Gastroesophageal sphincter (tissue), 4 donors: Measurements from ENCODE around the gene BAZ1A. TPM values are rescaled to one million over a fixed set of nuclear protein-coding genes. Genes with fewer than 3 reads are reported as not detected.

ENCODE experiments used
- ATAC-seq: fragments of 150-250 bp; one replicate; pipeline ENCODE4 v1.9.1; 2016; ENCODE audit warnings: mild to moderate bottlenecking, moderate library complexity
- H3K27ac ChIP-seq, 4 donors: fragments of 200-600 bp; sonication (generic) in 3 of 4; 1 replicate in 3 of 4; 2 replicates in 1 of 4; pipeline ENCODE4 v1.5.1; 2016 to 2019
- H3K27me3 ChIP-seq: fragments of 200-600 bp; sonication (generic); one replicate; pipeline ENCODE4 v1.5.1; 2019
- H3K36me3 ChIP-seq, 2 donors: fragments of 200-600 bp; sonication (generic); one replicate each; pipeline ENCODE4 v1.5.1; 2019; ENCODE audit warnings: control low read depth in 1 of 2
- H3K4me1 ChIP-seq, 3 donors: fragments of 200-600 bp; sonication (generic); 1 replicate in 2 of 3; 2 replicates in 1 of 3; pipeline ENCODE4 v1.5.1; 2016 to 2019; ENCODE audit warnings: control low read depth in 2 of 3
- H3K4me3 ChIP-seq, 2 donors: fragments of 200-600 bp; sonication (generic); one replicate each; pipeline ENCODE4 v1.5.1; 2019; ENCODE audit warnings: mild to moderate bottlenecking in 1 of 2, moderate library complexity in 1 of 2
- H3K9me3 ChIP-seq, 3 donors: fragments of 200-600 bp; sonication (generic); one replicate each; pipeline ENCODE4 v1.5.1; 2017 to 2019; ENCODE audit warnings: control low read depth in 2 of 3
- EP300 ChIP-seq: sonication (generic); formaldehyde crosslinking; IDR thresholded peaks from one replicate; pipeline ENCODE4 v1.6.1; 2017; ENCODE audit warnings: antibody characterized with exemption, mild to moderate bottlenecking
- POLR2A ChIP-seq, 2 donors: fragments of 450-650 bp; IDR thresholded peaks; one replicate each; pipeline ENCODE4 v1.6.1; 2017; ENCODE audit warnings: antibody characterized with exemption in 2 of 2, mild to moderate bottlenecking in 2 of 2, moderate library complexity in 1 of 2
- POLR2AphosphoS5 ChIP-seq: sonication (generic); formaldehyde crosslinking; IDR thresholded peaks from one replicate; pipeline ENCODE4 v1.6.1; 2017; ENCODE audit warnings: antibody characterized with exemption
- WGBS, 2 donors: methylation state at CpG; one replicate each; pipeline ENCODE4 v1.1.5; 2018; ENCODE audit warnings: low coverage in 1 of 2; 5-methylcytosine and 5-hydroxymethylcytosine counted together
- total RNA-seq, 4 donors: library from RNA; depleted of rRNA; stranded (reverse); fragments of >200 nt; gene quantifications; one replicate each; pipeline ENCODE4 v1.1.0, GENCODE V29; 2016
- TF ChIP-seq, protein P1 (sequence below), 4 experiments: fragments of 200-600 bp in 2 of 4; fragments of 450-650 bp in 2 of 4; sonication (generic) in 1 of 4; IDR thresholded peaks; one replicate each; pipeline ENCODE4 v1.5.1; 2017 to 2019; ENCODE audit warnings: antibody characterized with exemption in 4 of 4, mild to moderate bottlenecking in 2 of 4, moderate library complexity in 2 of 4

BAZ1A gene
- total RNA-seq, 4 donors from 2014 or later, result 17.0 to 36.9 (median 21.6) TPM

GRCh38 chr14:34826661-34827060 lies 48.5 kb downstream of the BAZ1A start:
- Histone ChIP-seq H3K36me3 (peaks cover 0 to 32% of the 10 kb centered on the region in 2 donors), H3K27ac (no peak overlapping the region), H3K9me3 (no peaks in the 10 kb centered on the region), H3K27me3 (no peaks in the 10 kb centered on the region), H3K4me1 (no peaks in the 10 kb centered on the region), H3K4me3 (no peak overlapping the region)
- no peak for ATAC-seq
- TF ChIP-seq POLR2AphosphoS5 (no peak), EP300 (no peak), POLR2A (IDR thresholded peaks at IDR 0.05) (no peak)
- TF ChIP-seq, protein P1, sequence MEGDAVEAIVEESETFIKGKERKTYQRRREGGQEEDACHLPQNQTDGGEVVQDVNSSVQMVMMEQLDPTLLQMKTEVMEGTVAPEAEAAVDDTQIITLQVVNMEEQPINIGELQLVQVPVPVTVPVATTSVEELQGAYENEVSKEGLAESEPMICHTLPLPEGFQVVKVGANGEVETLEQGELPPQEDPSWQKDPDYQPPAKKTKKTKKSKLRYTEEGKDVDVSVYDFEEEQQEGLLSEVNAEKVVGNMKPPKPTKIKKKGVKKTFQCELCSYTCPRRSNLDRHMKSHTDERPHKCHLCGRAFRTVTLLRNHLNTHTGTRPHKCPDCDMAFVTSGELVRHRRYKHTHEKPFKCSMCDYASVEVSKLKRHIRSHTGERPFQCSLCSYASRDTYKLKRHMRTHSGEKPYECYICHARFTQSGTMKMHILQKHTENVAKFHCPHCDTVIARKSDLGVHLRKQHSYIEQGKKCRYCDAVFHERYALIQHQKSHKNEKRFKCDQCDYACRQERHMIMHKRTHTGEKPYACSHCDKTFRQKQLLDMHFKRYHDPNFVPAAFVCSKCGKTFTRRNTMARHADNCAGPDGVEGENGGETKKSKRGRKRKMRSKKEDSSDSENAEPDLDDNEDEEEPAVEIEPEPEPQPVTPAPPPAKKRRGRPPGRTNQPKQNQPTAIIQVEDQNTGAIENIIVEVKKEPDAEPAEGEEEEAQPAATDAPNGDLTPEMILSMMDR (IDR thresholded peaks at IDR 0.05), result no peak
- 92 to 96% methylated on average over 2 of the region's 2 CpGs for WGBS, 2 donors

- 79 to 87% methylated on average over 2 to 3 of the region's 3 CpGs for WGBS, 2 donors
- no peak for ATAC-seq
- TF ChIP-seq, protein P1 (IDR thresholded peaks at IDR 0.05), result no peak
- TF ChIP-seq EP300 (no peak), POLR2A (IDR thresholded peaks at IDR 0.05) (no peak), POLR2AphosphoS5 (no peak)
Observed at GRCh38 chr14:34824826-34825225, 50.3 kb downstream of the BAZ1A start.

GRCh38 chr14:34824256-34824655 lies 50.9 kb downstream of the BAZ1A start:
- no peak overlapping the region for H3K4me3 ChIP-seq
- no peaks in the 10 kb centered on the region for H3K27me3 ChIP-seq
- TF ChIP-seq EP300 (no peak), POLR2A (IDR thresholded peaks at IDR 0.05) (no peak), POLR2AphosphoS5 (no peak)
- TF ChIP-seq, protein P1 (IDR thresholded peaks at IDR 0.05), result no peak
- WGBS, 2 donors, result 75% methylated on average over 1 of the region's 1 CpG; no CpG with 5 or more reads in 1 of the 2 donors
- no peaks in the 10 kb centered on the region for H3K9me3 ChIP-seq
- no peak for ATAC-seq
- no peak overlapping the region for H3K27ac ChIP-seq
- no peaks in the 10 kb centered on the region for H3K4me1 ChIP-seq
- H3K36me3 ChIP-seq, result peaks cover 0 to 38% of the 10 kb centered on the region in 2 donors

More at GRCh38 chr14:34824826-34825225, 50.3 kb downstream of the BAZ1A start:
- Histone ChIP-seq H3K27ac (no peak overlapping the region), H3K4me3 (no peak overlapping the region), H3K4me1 (no peaks in the 10 kb centered on the region), H3K9me3 (no peaks in the 10 kb centered on the region), H3K36me3 (peaks cover 0 to 38% of the 10 kb centered on the region in 2 donors), H3K27me3 (no peaks in the 10 kb centered on the region)

- Histone ChIP-seq H3K36me3 (peaks cover 0 to 16% of the 10 kb centered on the region in 2 donors), H3K27me3 (no peaks in the 10 kb centered on the region), H3K9me3 (no peaks in the 10 kb centered on the region), H3K4me3 (no peak overlapping the region), H3K4me1 (no peaks in the 10 kb centered on the region), H3K27ac (no peak overlapping the region)
- WGBS, 2 donors, result 94 to 97% methylated on average over 2 of the region's 2 CpGs
- TF ChIP-seq, protein P1 (IDR thresholded peaks at IDR 0.05), result no peak
- no peak for TF ChIP-seq POLR2A (IDR thresholded peaks at IDR 0.05)
- no peak for TF ChIP-seq POLR2AphosphoS5
- no peak for TF ChIP-seq EP300
- no peak for ATAC-seq
Observed at GRCh38 chr14:34817768-34818167, 57.4 kb downstream of the BAZ1A start.

DNA sequence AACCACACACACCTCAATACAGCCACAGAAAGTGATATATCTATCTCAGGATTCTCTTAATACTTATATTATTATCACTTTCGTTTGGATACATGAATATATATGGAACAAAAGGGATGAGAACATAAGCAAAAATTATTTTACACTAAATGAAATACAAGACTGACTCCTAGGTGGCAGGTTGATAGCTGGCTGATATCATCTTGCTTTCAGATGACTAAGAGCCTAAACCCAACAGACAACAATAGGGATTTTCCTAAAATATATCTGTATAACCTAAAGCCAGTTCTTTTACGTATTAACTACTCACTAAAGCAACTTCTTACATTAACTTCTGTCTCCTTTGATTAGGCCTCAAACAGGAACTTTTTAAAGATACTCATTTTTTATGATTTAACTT lies 65.1 kb downstream of the BAZ1A start:
- Histone ChIP-seq H3K27me3 (no peaks in the 10 kb centered on the region), H3K9me3 (no peaks in the 10 kb centered on the region), H3K4me3 (no peak overlapping the region), H3K36me3 (peaks cover 0 to 39% of the 10 kb centered on the region in 2 donors), H3K4me1 (no peaks in the 10 kb centered on the region), H3K27ac (no peak overlapping the region)
- ATAC-seq, result no peak
- WGBS, 2 donors, result 48 to 71% methylated on average over 2 of the region's 2 CpGs
- no peak for TF ChIP-seq EP300
- TF ChIP-seq, protein P1 (IDR thresholded peaks at IDR 0.05), result no peak
- no peak for TF ChIP-seq POLR2AphosphoS5
- TF ChIP-seq POLR2A (IDR thresholded peaks at IDR 0.05), result no peak
